GM19455 (cell line): ENCODE results near the gene EML1.

Source experiments
- ATAC-seq: cut with Tn5 transposase; IDR thresholded peaks from one replicate; pipeline ENCODE4 v1.9.1; 2021; ENCODE audit not compliant: unreplicated experiment

Gene EML1

DNA sequence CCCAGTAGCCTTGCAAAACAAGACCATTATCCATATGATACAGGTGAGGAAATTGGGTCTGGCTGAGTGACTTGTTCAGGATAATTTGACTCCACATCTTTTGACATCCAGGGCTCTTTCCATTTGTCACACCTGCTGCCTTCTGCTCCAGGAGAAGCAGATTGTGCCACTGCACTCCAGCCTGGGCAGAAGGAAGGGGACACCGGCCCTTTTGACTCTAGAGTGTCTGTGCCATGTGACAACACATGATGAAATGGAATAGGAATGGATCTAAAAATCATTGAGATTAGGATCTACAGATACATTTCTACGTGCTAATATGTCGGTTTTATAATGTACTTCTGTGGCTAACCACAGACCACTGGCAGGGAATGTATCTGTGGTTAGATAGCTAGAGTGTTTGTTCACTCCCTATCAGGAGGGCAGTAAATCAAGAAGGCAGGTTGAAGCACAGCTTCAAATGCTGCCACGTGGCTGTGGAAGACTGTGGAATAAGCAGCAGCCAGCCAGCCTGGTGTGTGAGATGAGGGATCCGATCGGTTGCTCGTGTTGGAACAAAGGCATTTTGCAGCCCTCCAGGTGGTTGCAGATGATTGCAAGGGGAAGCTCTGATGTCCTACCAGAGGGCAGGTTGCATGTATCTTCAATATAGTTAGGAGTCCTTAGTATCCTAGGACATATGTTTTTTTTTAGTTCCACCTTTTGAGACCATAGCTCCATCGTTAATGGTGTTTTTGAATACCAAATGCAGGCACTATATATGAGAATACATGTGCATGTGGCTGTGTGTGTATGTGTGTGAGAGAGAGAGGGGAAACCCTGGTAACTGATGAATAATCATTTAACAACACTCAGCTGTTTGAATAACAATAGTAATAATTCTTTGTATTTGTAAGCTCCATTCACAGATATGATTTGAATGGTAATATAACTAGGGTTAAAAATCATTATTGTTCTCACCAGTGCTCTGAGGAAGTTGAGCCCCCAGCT, 28.6 kb downstream of the EML1 start:
- no peak for ATAC-seq

DNA sequence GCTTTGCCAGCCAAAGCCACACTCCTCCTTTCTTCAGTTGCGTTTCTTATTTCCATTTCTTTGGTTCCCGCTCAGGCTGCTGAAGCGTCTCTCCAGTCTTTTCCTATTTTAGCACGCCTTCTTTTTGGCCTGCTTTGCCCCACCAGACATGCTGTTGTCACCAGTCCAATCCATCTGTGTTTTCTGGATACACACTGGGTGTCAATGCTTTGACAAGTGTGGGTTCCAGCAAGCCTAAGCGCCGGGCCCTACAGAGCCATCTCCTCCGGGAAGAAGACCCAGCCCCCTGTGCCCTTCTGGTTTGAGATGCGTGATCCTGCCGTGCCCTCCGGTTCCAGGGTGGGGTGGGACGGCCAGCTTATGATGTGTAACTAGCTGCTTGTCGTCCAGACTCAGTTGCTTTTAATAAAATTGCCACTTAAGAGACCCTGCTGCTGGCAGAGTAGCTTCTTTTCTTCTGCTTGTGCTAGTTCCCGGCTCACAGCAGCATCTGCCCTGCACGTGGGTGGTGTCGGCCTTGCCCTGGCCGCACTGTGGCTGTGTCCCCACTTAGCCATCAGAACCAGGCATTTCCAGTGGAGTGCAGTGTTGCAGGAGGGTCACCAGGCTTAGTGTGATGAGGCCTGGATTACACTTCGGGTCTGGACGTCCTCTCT, 29.7 kb downstream of the EML1 start:
- ATAC-seq, result no peak

DNA sequence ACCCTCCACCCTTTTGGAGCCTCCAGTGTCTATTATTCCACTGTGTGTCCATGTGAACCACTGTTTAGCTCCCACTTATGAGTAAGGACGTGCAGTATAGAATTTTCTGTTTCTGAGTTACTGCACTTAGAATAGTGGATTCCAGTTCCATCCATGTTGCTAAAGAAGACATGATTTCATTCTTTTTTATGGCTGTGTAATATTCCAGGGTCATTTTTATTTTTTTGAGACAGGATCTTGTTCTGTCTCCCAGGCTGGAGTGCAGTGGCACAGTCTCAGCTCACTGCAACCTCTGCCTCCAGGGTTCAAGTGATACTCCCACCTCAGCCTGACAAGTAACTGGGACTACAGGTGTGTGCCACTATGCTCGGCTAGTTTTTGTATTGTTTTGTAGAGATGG, 31.6 kb downstream of the EML1 start:
- ATAC-seq, result no peak

DNA sequence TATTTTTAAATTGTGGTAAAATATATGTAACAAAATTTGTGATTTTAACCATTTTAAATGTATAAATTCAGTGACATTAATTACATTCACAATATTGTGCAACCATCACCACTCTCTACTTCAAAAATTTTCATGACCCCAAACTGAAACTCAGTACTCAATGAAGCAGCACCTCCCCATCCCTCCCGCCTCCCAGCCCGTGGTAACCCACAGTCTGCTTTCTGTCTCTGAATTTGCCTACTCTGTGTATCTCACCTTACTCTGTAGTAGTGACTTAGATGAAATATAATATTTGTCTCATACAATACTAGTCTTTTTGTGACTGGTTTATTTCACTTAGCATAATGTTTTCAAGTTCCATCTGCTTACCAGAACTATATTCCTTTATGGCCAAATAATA, 36.2 kb downstream of the EML1 start:
- no peak for ATAC-seq

DNA sequence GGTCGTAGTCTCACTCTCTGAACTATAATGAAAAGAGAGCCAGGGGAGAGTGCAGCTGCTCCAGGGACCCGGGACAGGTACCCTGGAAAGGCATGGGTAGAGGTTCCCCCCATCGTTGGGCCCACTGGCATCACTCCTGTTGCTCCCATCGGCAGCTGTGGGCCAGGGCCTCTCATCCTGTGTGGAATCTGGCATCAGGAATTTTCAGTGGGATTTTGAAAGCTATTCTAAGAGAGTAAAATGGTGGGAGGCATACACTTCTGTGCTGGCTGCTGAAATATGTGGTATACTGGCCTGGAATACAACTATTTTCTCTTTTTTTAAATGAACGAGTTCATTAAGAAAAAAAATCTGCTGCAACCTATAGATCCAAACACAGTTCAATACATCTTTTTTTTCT, 38.1 kb downstream of the EML1 start:
- ATAC-seq, result no peak

DNA sequence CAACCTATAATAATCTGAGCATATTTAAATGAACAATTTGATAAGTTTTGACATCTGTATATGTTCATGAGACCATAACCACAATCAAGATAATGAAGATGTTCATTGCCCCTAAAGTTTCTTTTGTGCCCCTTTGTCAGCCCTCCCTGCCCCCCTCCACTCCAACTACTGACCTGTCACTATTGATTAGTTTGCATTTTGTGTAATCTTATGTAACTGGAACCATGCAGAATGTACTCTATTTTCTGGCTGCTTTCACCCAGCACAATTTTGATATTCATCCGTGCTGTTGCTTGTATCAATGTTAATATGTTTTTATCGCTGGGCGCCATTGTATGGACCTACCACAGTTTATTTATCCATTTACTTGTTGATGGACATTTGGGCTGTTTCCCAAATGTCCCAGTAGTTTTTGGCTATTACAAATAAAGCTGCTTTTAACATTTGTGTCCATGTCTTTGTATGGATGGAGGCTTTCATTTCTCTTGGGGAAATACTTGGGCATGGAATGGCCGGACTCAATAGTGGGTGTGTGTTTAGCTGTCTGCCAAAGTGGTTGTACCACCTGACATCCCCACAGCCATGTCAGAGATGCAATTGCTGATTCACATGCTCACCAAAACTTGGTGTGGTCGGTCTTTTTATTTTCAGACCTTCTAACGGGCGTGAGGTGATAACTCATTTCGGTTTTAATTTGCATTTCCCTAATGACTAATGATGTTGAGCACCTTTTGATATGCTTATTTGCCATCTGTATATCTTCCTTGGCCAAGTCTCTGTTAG, 38.9 kb downstream of the EML1 start:
- ATAC-seq, result no peak

DNA sequence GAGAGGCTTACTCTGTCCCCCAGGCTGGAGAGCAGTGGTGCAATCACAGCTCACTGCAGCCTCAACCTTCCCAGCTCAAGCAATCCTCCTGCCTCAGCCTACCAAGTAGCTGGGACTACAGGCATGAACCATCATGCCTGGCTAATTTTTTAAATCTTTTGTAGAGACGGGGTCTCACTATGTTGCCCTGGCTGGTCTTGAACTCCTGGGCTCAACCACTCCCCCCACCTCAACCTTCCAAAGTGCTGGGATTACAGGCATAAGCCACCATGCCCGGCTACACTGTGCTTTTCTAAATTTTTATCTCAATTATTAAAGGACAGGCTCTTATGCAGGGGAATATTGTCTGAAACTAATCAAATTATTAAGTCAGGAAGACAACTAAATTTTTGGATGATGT, 44.6 kb downstream of the EML1 start:
- ATAC-seq, result no peak

DNA sequence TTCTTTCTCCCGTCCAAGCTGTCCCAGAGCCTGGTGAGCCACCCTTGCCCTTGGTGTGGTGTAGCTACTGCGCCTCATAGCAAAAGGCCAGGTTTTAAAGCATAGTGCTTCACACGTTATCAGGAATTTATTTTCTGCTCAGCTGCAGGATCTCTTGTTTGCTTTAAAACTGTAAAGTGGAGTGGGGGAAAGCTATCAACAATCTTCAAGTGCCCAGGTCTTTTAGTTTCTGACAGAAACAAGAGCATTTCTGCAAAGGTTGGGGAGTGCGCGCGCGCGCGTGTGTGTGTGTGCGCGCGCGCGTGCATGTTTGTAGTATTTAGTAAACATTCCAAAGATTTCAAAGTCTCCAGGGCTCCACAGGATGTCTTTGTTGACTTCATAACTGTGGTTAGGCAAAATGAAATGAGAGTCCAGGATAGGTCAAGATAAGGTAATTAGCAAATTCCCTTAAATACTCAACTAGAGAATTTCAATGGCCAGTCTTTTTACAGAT, 45.5 kb downstream of the EML1 start:
- no peak for ATAC-seq

DNA sequence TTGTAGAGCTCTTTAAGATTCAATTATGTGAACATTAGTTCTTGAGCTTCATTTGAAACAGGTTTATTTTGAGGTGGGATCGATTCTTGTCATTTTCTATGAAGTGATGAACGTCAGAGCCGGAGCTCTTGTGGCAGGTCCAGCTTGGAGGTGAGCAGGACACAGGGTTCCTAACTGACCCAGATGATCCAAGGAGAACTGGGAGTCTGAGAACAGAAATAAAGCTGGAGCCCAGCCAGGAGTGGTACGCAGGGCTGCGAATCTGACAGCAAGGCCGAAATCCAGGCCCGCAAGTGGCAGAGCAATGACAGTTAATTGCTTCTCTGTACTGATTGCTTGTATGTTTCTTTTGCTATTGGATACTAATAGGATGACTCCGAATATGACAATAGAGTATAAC, 46.5 kb downstream of the EML1 start:
- ATAC-seq, result no peak

DNA sequence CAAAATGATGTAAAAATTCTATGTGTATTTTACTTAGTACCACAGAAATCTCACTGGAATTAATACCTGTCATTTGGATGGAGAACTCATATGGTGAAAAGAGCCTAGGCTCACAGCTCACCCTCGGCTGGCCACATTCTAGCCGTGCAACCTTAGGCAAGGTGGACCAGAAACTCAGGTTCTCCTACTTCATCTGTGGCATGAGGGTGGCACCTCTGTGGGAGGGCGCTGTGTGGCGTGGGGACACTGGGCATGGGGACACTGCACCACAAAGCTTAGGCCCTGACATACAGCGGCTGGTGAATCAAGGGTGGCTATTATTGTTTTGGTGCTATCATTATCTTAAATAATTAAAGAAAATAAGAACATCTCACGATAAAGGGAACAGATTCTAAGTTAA, 47.1 kb downstream of the EML1 start:
- ATAC-seq, result no peak

DNA sequence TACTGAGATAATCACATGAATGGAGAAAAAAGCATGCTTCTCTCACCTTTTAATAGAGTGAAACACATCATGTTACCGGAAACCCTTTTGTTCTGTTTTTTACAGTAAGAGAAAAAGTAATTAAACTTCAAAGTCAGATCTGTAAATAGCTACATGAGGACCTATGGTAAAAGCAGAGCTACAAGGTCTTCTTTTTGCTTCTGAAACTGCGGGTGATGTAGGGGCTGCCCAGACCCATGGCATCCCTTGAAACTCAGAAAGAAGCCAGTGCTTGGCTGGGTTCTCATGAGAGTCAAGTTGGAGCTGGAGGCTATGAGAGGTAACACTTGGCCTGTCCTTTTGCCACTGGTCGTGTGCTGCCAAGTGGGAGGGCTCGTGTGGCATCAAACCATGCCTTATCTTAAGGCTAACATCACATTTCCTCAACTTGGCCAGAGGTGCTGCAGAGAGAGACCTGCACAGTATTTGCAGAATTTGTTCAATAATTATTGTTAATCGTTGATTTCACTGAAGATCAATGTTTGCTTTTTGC, 47.6 kb downstream of the EML1 start:
- no peak for ATAC-seq

DNA sequence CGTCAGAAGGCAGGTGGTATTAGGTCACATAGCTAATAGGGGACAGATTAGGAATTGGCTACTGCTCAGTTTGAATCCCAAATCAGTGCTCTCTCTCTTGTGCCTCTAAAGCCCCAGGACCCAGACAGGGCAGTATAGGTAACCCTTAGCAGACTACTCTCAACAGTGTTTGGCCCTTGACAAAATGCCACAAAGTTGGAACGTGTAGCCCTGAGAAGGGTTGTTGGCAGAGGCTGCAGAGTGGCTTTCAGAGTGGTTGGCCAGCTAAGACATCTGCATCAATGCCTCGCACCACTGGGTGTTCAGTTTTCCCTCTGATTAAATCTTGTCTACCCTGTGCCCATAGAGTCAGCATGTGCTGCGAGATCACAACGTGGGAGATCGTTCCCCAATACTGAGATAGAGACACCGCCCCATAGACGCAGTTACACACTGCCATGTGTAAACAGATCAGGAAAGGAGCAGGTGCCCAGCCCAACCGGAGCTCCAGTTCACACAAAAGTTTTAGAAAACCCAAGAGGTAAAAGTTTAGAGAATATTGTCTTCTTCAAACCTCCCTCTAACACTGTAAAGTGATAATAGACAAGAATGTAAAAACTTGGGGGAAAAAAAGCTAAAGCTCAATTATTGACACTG, 48.3 kb downstream of the EML1 start:
- ATAC-seq, result no peak

DNA sequence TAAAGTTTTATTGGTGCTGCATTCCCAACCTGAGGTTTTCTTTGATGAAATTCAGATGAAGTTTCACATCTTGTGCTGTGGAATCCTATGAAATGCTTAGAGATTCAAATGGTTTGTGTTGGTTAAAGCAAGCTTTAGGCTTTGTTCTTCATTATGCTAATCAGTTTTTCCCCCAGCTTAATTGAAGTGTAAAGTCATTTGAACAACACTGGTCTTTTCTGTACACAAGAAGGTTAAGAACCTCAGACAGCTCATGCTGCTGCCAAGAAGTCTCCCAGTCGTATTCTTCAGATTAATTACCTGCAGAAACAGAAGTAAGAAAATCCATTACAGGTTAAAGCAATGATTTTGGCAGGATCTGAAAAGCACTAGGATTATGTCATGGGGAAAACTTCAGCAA, 48.9 kb downstream of the EML1 start:
- no peak for ATAC-seq

DNA sequence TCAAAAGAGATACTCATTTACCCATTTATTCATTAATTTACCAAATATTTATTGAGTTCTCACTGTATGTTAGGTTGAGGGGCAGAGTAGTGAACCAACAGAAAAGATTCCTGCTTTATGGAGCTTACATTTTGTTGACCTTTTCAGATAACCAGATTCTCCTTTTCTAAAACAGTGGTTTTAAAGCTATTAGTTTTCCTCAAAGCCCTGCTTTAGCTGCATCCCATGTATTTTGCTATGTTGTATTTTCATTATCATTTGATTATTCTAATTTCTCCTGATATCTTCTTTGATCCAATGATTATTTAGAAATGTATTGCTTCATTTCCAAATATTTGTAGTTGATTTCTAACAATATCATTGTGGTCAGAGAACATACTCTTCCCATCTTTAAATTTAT, 53.6 kb downstream of the EML1 start:
- ATAC-seq, result no peak

DNA sequence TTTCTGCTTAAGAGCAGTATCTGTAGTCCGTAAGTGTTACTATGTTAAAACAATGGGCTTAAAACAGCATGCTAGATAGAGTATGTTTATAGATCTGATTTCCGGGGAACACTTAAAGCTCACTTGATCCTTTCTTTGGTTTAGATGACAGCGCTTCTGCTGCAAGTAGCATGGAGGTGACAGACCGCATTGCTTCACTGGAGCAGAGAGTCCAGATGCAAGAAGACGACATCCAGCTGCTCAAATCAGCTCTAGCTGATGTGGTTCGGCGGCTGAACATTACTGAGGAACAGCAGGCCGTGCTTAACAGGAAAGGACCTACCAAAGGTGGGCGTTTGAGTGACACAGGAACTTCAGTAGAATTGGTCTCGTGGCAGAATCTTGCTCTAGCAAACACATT, 57.5 kb downstream of the EML1 start:
- ATAC-seq, result no peak

DNA sequence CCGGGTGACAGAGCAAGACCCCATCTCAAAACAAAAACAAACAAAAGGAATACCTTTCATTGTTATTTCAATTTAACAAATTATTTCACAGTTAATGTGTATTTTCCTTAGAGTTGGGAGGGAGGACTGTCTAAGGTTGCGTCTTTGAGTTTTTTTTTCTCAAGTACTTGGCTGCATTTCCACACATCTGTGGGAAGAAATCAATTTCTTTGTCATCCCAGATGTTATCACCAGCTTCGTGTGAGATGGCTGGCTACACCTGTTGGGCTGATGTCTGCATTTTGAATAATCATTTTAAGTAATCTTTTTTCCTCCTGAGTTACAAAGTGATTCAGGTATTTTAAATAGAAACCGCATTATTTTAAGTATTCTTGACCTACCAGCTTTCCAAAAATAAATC, 59.4 kb downstream of the EML1 start:
- no peak for ATAC-seq

DNA sequence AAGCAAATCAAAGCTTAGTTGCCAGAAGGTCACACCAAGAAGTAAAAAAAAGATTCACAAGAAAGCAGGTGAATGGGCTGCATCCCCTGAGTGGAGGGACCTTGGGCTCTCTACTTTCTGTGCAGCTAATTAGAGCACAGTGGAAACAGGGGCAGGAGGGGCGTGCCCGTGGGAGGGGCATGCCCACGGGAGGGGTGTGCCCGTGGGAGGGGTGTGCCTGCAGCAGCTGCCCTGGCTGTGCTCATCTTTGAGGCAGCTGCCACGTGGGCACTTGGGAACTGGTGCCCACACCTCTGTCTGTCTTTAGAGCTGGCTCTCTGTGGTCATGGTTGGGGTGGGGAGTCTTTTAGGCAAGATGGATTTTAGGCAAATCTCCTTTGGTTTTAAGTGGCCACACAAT, 60.0 kb downstream of the EML1 start:
- ATAC-seq, result no peak

DNA sequence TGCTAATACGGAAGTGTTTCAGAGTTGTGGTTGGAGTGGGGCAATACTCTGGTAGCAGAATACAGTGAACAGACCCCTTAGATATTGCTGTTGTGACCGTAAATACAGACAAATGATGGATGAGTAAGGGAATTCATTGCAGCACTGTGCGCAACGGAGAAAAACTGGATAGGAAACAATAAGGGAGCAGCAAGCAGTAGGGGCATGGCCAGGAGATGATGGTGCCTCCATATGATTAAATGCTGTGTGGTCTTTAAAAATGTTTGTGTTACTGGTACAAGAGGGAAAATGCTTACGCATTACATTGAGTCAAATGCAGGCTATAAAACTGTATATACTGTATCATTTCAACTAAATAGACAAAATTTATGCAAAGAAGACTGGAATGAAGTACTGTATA, 61.6 kb downstream of the EML1 start:
- ATAC-seq, result no peak

DNA sequence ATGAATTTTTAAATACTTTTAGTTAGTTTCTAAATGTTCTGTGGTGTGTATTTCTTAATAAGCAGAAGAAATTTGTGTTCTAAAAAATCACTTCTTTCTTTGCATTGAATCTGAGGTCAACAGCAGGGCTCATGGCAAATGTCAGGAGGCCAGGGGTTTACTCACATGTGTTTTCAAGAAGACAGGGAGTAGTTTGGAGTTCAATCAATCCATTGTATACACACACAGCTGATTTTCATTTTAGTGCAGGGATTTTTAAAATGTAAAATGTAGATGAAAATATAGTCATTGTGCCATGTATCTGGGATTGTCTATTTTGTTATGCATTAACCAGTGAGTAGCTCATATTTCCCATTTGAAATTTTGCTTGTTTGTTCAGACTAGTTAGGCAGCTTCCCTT, 62.1 kb downstream of the EML1 start:
- ATAC-seq, result no peak

DNA sequence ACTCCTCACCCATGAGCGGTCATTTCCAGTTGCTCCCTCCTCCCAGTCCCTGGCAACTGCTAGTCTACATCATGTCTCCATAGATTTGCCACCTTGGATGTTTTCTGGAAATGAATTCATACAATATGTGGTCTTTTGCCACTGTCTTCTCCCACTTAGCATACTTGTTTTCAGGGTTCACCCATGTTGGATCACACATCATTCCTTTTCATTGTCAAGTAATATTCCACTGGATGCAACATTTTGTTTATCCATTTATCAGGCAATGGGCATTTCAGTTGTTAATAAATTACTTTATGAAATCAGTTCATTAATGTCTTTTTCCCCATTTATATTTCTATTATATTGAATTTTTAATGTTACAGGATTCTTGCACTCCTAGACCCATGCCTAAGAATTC, 64.3 kb downstream of the EML1 start:
- ATAC-seq, result no peak

DNA sequence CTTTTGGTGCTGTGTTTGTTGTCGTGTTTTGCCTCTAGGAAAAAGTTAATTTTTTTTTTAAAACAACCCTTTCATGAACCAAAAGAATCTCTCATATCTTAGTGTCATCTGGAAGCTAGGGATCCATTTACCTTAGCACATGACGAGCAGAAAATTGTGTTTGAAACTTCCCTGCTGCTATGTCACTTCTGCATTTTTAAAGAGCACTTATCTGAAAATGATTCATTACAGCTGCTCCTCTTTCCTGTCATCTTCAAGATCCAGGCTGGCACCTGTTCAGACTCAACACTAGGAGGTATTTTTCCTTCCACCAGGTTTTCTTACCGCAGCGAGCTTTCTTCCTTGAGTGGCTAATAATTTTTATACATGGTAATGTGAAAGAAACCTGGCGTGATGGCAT, 67.0 kb downstream of the EML1 start:
- no peak for ATAC-seq
